HAP-1 (cell line): ENCODE measurements around the gene SLC7A1.

ENCODE experiments used
- DNase-seq, 2 experiments: peaks; one replicate each; pipeline ENCODE4 v3.0.0-alpha.2; 2016 to 2020; ENCODE audit warnings: low spot score in 2 of 2
- H3K27me3 ChIP-seq: fragments of 250-450 bp; sonication (Bioruptor Pico); 2 replicates; pipeline ENCODE4 v1.5.1; 2020; ENCODE audit warnings: low read depth, mild to moderate bottlenecking, moderate library complexity
- H3K36me3 ChIP-seq: fragments of 250-450 bp; sonication (Bioruptor Pico); replicated peaks from 2 replicates; pipeline ENCODE4 v1.5.1; 2020; ENCODE audit warnings: mild to moderate bottlenecking
- H3K4me1 ChIP-seq: fragments of 250-450 bp; sonication (Bioruptor Pico); 2 replicates; pipeline ENCODE4 v1.5.1; 2020; ENCODE audit warnings: mild to moderate bottlenecking
- H3K4me3 ChIP-seq: fragments of 250-450 bp; sonication (Bioruptor Pico); 2 replicates; pipeline ENCODE4 v1.5.1; 2020; ENCODE audit warnings: mild to moderate bottlenecking, moderate library complexity
- H3K9me3 ChIP-seq: fragments of 250-450 bp; sonication (Bioruptor Pico); 2 replicates; pipeline ENCODE4 v1.5.1; 2020; ENCODE audit warnings: mild to moderate bottlenecking, moderate library complexity
- in situ Hi-C: fragments of 300-500 bp; cut with MboI; formaldehyde crosslinking; loops from 3 replicates; pipeline ENCODE4 v1.14.3; 2020; ENCODE audit warnings: low sequenced_read_pairs, inconsistent platforms, mixed read lengths

SLC7A1 gene

DNA sequence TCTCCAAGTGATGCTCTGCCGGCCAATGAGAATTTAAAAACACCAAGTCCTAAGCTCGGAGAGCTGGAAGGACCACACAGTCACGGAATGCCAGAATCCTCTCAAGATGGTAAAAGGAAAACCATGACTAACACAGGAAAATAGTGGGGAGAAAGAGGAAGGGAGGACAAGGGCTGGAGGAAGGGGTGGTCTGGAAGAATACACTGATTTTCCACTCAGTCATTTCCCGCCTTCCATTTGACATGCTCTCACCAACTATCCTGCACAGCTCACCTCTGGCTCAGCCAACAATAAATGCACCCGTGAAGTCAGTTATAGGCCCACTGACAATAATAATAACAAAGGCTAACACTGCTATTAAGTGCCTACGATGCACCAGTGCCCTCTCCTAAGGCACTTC is 31.5 kb downstream of the SLC7A1 start:
- peak in 1 of 2 experiments; percentile 11 for DNase-seq
- Histone ChIP-seq H3K4me1 (peaks cover 32% of the 10 kb centered on the region), H3K4me3 (no peak overlapping the region), H3K27me3 (no peaks in the 10 kb centered on the region), H3K36me3 (no peaks in the 10 kb centered on the region; the same call in 1 of the 2 replicates), H3K9me3 (no peaks in the 10 kb centered on the region)
- in situ Hi-C loops = no loop called here

DNA sequence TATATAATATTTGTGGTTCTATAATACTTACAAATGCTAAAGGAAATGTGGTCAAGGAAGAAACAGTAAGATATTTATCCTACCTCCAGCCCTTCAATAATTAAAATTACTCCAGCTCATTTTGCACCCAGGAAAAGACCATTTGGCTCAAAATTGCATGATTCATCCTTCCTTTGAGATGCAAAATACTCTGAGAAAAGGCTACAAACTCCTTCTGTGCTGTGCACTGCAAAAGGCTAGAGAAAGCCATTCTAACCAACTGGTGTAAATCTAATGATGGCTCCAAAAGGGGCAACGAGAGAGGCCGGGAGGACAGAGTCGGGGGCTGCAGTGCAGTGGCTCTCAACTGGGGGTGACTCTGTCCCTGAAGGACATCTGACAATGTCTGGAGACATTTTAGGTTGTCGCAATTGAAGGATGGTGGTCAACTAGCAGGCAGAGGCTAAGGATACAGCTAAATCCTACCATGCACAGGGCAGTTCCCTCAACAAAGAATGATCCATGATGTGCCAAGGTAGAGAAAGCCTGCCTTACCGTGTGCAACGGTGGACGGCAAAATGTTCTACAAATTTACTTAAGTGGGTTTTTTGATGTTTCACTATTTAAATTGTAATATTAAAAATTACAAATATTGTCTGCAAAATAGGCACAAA is 32.6 kb downstream of the SLC7A1 start:
- Histone ChIP-seq H3K27me3 (no peaks in the 10 kb centered on the region), H3K36me3 (no peaks in the 10 kb centered on the region; the same call in 1 of the 2 replicates), H3K4me1 (peaks cover 32% of the 10 kb centered on the region), H3K9me3 (no peaks in the 10 kb centered on the region), H3K4me3 (no peak overlapping the region)
- peak; percentile 25 to 75 for DNase-seq
- in situ Hi-C loops = no loop called here

DNA sequence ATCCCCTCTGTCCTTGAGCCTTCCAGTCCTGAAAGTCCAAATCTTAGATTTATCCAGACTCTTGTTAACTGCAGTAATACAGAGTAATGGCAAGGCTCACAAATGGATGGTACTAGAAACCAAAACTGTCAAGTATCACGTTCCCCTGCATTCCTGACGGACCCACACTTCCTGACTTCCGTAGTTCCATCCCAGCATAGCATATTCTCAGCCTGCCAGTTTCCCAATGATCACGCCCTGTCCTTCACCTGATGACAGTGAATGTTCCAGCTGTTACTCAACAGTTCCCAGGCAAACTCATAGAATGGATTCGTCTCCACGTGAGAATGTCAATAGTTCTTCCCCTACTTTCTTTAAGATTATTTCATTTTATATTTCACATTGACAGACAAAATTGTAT is 33.6 kb downstream of the SLC7A1 start:
- Histone ChIP-seq H3K4me3 (no peak overlapping the region), H3K9me3 (no peaks in the 10 kb centered on the region), H3K4me1 (peaks cover 32% of the 10 kb centered on the region), H3K27me3 (no peaks in the 10 kb centered on the region), H3K36me3 (no peaks in the 10 kb centered on the region; the same call in 1 of the 2 replicates)
- DNase-seq = no peak
- in situ Hi-C loops = no loop called here

DNA sequence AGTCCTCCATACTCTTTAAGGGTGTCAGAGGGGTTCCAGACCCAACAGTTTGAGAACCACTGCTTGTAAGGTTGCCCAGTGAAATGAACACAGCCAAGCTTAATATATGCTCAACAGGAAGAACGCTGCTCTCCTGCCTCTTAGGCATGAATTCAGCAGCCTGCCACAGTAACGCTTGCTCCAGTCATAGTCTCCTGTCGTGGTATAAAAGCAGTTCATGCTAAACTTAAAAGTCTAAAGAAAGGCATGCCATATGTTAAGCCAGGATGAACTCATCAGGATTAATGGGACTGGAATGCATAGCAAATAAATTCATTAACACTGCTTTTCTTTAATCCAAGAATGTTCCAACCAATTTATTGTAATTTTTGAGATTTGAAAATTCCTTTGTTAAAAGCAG is 38.7 kb downstream of the SLC7A1 start:
- in situ Hi-C loops = no loop called here
- Histone ChIP-seq H3K9me3 (no peaks in the 10 kb centered on the region), H3K27me3 (no peaks in the 10 kb centered on the region), H3K4me1 (no peaks in the 10 kb centered on the region), H3K36me3 (peaks cover 14% of the 10 kb centered on the region), H3K4me3 (no peak overlapping the region)
- DNase-seq = no peak

DNA sequence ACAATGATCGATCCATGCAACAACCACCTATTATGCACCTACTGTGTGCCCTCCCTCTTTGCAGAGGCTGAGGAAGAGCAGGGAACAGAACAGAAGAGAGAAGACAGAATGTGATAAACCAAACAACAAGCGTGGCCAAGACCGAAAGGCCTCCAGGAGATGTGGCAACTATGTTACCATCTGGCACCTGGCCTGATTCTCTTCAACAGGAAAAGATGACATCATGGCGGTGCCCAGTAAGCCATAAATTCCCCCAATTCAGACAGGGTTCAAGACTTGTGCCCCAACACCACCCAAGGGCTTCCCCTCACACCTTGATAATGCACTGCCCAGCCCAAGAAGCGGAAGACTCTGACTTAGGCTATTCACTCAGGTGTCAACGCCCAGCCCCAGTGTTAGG is 44.3 kb downstream of the SLC7A1 start:
- Histone ChIP-seq H3K36me3 (peaks cover 51% of the 10 kb centered on the region), H3K9me3 (no peaks in the 10 kb centered on the region), H3K4me3 (no peak overlapping the region), H3K27me3 (no peaks in the 10 kb centered on the region), H3K4me1 (no peaks in the 10 kb centered on the region)
- no peak for DNase-seq
- in situ Hi-C loops = no loop called here

DNA sequence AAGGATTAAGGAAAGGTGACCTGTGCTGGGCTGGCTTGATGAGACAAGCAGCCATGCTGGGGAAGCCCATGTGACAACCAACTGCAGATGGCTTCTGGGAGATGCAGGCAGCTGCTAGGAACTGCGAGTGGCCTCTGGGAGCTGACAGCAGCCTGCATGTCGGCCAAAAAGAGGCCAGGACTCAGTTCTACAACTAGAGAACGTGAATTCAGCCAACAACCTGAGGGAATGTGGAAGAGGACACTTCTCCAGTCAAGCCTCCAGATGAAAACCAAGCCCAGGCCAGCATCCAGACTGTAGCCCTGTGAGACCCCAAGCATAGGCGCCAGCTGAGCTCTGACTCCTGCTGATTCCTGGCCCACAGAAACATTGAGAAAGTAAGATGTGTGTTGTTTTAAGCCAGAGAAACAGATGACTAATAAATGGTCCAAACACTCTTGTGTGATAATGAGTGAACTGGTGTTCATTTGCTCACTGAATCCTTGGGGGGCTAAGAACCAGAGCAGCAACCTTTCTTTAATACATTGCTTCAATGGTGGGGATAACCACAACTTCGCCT is 45.0 kb downstream of the SLC7A1 start:
- in situ Hi-C loops = no loop called here

DNA sequence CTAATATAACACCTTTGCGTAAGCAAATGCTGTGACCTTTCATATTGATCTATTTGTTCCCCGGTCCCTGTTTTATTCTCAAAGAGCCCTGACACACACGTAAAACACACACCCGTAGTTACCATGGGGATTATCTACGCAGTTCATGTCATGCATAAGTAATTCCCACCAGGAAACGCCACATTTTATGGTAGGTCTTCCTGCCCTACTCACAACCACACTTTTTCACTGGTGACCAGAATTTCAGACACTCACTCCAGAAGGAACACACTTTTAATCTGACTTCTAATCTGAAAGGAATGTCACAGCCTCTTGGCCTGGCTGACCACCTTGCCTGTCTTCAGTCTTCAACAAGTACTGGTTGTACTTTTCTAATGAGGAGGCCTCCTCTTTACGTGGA is 46.8 kb downstream of the SLC7A1 start:
- DNase-seq = no peak
- Histone ChIP-seq H3K36me3 (peaks cover 52% of the 10 kb centered on the region), H3K4me1 (no peaks in the 10 kb centered on the region)

More for the DNA sequence above, 45.0 kb downstream of the SLC7A1 start:
- H3K4me3 ChIP-seq = no peak overlapping the region
- peaks cover 54% of the 10 kb centered on the region for H3K36me3 ChIP-seq
- H3K9me3 ChIP-seq = no peaks in the 10 kb centered on the region
- H3K4me1 ChIP-seq = no peaks in the 10 kb centered on the region
- no peak for DNase-seq
- no peaks in the 10 kb centered on the region for H3K27me3 ChIP-seq

DNA sequence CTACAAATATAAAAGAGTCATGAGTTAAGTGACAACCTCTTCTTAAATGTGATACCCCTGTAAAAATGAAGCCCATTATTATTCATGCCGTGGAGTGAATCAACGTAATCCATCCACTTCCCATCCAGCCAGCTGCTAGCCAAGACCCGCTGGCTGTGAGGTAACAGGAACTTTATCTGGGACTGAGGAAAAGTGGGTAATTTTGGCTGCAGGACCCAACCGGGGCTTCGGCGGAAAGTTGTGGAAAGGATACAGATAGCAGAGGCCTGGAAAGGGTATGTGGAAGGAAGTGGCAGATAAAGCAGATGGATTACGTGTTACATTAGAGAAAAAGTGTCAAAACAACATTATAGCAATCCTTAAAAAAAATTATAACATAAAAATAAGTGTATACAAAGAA is 48.3 kb downstream of the SLC7A1 start:
- no peaks in the 10 kb centered on the region for H3K9me3 ChIP-seq
- no peaks in the 10 kb centered on the region for H3K27me3 ChIP-seq
- no peak overlapping the region for H3K4me3 ChIP-seq
- DNase-seq = no peak
- H3K4me1 ChIP-seq = no peaks in the 10 kb centered on the region
- in situ Hi-C loops = no loop called here
- H3K36me3 ChIP-seq = peaks cover 41% of the 10 kb centered on the region

More for the DNA sequence above, 46.8 kb downstream of the SLC7A1 start:
- Histone ChIP-seq H3K9me3 (no peaks in the 10 kb centered on the region), H3K27me3 (no peaks in the 10 kb centered on the region), H3K4me3 (no peak overlapping the region)
- in situ Hi-C loops = no loop called here

DNA sequence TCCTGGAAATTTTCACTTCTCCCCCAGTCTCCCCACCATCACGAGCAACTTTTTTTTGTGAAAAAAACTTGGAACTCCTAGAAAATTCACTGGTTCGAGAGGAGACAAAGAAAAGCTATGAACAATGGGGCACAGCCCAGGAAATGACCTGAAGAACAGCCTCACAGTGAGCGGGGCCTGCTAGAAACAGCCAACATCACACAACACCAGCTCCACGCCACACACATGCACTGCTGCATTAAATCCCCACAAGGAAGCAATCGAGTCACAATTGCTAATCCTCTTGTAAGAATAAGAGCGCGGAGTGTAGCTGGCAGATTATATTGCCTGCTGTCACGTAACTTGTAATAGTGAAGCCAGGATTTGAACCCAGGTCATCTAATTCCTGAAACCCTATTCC is 48.8 kb downstream of the SLC7A1 start:
- no peaks in the 10 kb centered on the region for H3K4me1 ChIP-seq
- no peaks in the 10 kb centered on the region for H3K9me3 ChIP-seq
- H3K4me3 ChIP-seq = no peak overlapping the region
- no peaks in the 10 kb centered on the region for H3K27me3 ChIP-seq
- no peak for DNase-seq
- in situ Hi-C loops = no loop called here
- H3K36me3 ChIP-seq = peaks cover 40% of the 10 kb centered on the region

DNA sequence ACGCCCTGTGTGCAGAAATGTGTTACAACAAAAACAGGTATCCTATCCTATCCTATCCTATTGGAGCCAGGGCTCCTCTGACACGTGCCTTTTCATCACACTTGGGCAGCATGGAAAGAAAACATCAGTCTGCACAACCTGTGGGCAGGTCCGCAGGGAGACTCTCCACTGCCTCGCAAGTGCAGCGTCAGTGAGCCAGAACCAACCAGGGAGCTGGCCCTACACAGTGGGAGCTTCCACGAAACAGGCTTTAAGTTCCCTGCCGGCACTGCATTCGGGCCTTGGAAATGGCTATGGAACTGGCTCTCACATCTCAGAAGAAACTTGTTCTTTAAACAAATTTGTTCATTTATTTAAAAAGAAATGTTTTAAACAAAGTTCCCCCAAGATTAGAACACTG is 49.5 kb downstream of the SLC7A1 start:
- no peaks in the 10 kb centered on the region for H3K27me3 ChIP-seq
- in situ Hi-C loops = no loop called here
- peaks cover 38% of the 10 kb centered on the region for H3K36me3 ChIP-seq
- H3K9me3 ChIP-seq = no peaks in the 10 kb centered on the region
- no peak for DNase-seq
- no peaks in the 10 kb centered on the region for H3K4me1 ChIP-seq
- no peak overlapping the region for H3K4me3 ChIP-seq

DNA sequence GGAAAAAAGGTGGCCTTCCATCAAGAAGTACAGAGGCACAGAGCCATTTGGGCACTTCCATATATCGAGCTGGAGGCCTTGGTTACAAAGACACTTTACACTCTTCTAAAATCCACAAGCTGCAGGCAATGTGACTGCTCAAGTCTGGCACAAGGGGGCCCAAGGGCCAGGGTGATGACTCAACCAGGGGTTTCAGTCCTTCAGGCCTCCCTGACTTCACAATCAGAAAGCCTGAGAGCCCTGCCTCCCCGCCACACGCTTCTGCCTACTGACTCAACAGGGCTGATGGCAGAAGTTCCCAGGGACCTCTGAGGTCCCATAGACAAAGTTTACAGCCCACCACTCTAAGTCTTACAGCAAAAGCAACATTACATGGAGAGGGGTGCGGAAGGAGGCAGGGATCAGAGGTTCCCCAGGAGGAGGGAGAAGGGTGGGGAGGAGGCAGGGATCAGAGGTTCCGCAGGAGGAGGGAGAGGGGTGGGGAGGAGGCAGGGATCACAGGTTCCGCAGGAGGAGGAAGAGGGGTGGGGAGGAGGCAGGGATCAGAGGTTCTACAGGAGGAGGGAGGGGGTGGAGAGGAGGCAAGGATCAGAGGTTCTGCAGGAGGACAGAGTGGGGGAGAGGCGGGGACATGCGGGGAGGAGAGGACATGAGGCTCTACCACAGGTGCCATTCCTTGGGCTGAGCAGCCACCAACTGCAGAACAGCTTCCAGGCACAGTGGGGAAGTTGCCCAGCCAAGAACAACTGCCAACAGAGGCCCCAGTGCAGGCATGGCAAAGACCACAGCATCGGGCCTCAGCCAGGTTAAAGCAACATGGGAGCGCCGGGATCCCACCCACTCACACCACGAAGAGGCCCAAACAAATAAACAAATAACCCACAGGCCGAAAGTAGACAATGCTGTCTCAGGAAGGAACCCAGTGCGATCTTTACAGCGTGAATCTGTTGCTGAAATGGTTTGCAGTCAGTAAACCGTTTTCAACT is 52.0 kb downstream of the SLC7A1 start:
- peak in 1 of 2 experiments; percentile 15 for DNase-seq
- Histone ChIP-seq H3K9me3 (no peaks in the 10 kb centered on the region), H3K4me1 (no peaks in the 10 kb centered on the region), H3K27me3 (no peaks in the 10 kb centered on the region), H3K36me3 (peaks cover 20% of the 10 kb centered on the region), H3K4me3 (no peak overlapping the region)
- in situ Hi-C loops = no loop called here

DNA sequence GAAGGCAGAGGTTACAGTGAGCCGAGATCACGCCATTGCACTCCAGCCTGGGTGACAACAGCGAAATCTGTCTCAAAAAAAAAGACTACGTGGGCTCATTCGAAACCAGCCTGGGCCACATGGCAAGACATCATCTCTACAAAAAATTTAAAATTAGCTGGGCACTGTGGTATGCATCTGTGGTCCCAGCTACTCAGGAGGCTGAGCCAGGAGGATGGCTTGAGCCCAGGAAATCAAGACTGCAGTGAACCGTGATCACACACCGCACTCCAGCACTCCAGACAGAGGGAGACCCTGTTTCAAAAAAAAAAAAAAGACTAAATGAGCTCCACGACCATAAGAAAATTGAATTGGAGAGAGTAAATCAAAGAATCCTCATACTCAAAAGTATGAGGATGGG is 53.1 kb downstream of the SLC7A1 start:
- Histone ChIP-seq H3K36me3 (peaks cover 15% of the 10 kb centered on the region), H3K4me3 (no peak overlapping the region), H3K9me3 (no peaks in the 10 kb centered on the region), H3K4me1 (no peaks in the 10 kb centered on the region), H3K27me3 (no peaks in the 10 kb centered on the region)
- in situ Hi-C loops = no loop called here
- DNase-seq = no peak

DNA sequence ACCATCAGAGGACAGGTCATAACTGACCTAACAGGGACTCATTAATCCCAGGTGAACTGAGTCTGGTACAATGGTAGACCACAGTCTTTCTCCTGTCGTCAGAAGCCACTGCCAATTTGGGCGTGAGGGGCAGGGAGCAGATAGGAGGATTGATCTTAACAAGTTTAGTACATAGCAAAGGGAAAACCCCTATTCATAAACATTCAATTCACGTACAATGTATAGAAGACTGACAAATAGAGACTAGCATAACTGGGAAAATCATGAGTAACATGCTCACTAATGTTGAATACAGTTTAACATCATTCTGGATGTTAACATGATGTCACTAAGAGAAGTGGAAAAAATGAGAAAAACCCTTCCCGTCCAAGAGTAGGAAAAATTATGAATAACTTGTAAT is 54.1 kb downstream of the SLC7A1 start:
- Histone ChIP-seq H3K27me3 (no peaks in the 10 kb centered on the region), H3K36me3 (peaks cover 20% of the 10 kb centered on the region), H3K9me3 (no peaks in the 10 kb centered on the region), H3K4me3 (no peak overlapping the region), H3K4me1 (no peaks in the 10 kb centered on the region)
- in situ Hi-C loops = no loop called here
- DNase-seq = no peak

DNA sequence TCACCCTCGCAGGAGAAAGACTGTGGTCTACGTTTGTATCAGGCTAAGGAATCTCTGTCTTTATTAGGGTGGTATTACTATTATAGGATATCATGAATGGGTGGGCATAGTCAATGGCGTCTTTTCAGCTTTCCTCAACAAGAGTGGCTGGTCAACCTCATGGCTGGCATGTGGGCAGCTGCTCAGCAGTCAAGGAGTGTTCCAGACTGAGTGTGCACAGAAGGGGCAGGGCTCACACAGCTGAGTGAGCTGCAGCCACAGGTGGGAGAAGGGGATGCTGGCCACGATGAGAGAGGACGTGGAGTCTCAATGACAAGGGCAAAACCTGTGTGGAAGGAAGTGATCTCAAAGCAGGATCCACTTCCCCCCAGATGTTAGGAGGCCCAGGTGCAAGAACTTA is 54.7 kb downstream of the SLC7A1 start:
- peaks cover 18% of the 10 kb centered on the region for H3K36me3 ChIP-seq
- DNase-seq = no peak
- no peaks in the 10 kb centered on the region for H3K9me3 ChIP-seq
- in situ Hi-C loops = no loop called here
- no peak overlapping the region for H3K4me3 ChIP-seq
- H3K4me1 ChIP-seq = no peaks in the 10 kb centered on the region
- H3K27me3 ChIP-seq = no peaks in the 10 kb centered on the region
